ENCODE data around the gene FUCA2.

FUCA2 gene

DNA sequence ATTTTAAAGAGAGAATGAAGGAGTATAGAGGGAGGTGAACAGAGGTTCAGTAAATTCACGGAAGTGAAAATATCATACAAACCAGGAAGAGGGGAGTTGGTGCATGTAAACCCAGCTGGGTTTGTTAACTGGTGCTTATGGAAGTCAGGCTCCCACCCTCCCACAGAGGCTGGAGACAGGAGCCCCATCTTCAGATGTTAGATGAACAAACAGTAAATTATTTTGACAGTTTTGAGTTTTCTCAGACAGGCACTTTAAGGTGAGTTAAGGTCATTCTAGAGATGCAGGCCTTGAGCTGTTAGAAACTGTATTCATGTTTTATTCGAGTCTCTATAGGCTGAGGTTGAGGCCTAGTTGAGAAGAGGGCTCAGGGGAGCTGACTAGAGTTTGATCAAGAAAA is 41.8 kb upstream of the FUCA2 start:
- DNase-seq (ENCODE audit: low read depth, low spot score), result no peak
- Histone ChIP-seq H3K9ac (ENCODE audit: insufficient read length, low read depth) (no peak overlapping the region), H3K27me3 (ENCODE audit: insufficient read depth, insufficient read length) (no peaks in the 10 kb centered on the region), H3K36me3 (ENCODE audit: insufficient read depth, insufficient read length, low read length) (no peaks in the 10 kb centered on the region), H3K9me3 (ENCODE audit: insufficient read depth, low read length) (no peaks in the 10 kb centered on the region), H3K4me1 (ENCODE audit: insufficient read depth, insufficient read length) (no peaks in the 10 kb centered on the region), H3K4me3 (ENCODE audit: insufficient read length, low read depth) (no peak overlapping the region)
- TF ChIP-seq ZNF274 (IDR thresholded peaks at IDR 0.05; ENCODE audit: low read depth, low read length) (no peak), SUZ12 (IDR thresholded peaks at IDR 0.05; ENCODE audit: extremely low read depth, insufficient read depth, insufficient read length) (no peak), YY1 (IDR thresholded peaks at IDR 0.05; ENCODE audit: insufficient read depth, insufficient read length) (no peak)

DNA sequence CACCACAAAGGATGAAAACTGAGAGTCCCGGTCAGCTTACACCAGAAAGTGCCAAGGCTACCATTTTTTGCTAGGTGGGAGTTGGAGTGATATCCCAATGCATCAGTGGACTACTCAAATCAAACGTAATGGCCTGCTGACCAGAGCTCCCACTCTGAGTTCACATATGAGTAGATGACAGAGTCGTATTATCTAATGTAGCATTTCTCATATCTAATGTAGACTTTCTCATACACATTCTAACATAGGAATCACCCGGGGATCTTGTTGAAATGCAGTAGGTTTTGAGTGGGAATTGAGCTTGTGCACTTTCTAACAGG is 38.4 kb upstream of the FUCA2 start:
- Histone ChIP-seq H3K9ac (ENCODE audit: insufficient read length, low read depth) (no peak overlapping the region), H3K27me3 (ENCODE audit: insufficient read depth, insufficient read length) (no peaks in the 10 kb centered on the region), H3K9me3 (ENCODE audit: insufficient read depth, low read length) (no peaks in the 10 kb centered on the region), H3K4me3 (ENCODE audit: insufficient read length, low read depth) (no peak overlapping the region), H3K4me1 (ENCODE audit: insufficient read depth, insufficient read length) (no peaks in the 10 kb centered on the region), H3K36me3 (ENCODE audit: insufficient read depth, insufficient read length, low read length) (no peaks in the 10 kb centered on the region)
- no peak for DNase-seq (ENCODE audit: low read depth, low spot score)
- no peak for TF ChIP-seq ZNF274 (IDR thresholded peaks at IDR 0.05; ENCODE audit: low read depth, low read length)
- no peak for TF ChIP-seq YY1 (IDR thresholded peaks at IDR 0.05; ENCODE audit: insufficient read depth, insufficient read length)

GRCh38 chr6:143549221-143549948 is 37.9 kb upstream of the FUCA2 start:
- Histone ChIP-seq H3K9ac (ENCODE audit: insufficient read length, low read depth) (no peak overlapping the region), H3K9me3 (ENCODE audit: insufficient read depth, low read length) (no peaks in the 10 kb centered on the region), H3K4me3 (ENCODE audit: insufficient read length, low read depth) (no peak overlapping the region), H3K27me3 (ENCODE audit: insufficient read depth, insufficient read length) (no peaks in the 10 kb centered on the region), H3K4me1 (ENCODE audit: insufficient read depth, insufficient read length) (no peaks in the 10 kb centered on the region), H3K36me3 (ENCODE audit: insufficient read depth, insufficient read length, low read length) (no peaks in the 10 kb centered on the region)
- TF ChIP-seq YY1 (IDR thresholded peaks at IDR 0.05; ENCODE audit: insufficient read depth, insufficient read length) (no peak), SUZ12 (IDR thresholded peaks at IDR 0.05; ENCODE audit: extremely low read depth, insufficient read depth, insufficient read length) (no peak), ZNF274 (IDR thresholded peaks at IDR 0.05; ENCODE audit: low read depth, low read length) (no peak)
- DNase-seq (ENCODE audit: low read depth, low spot score), result no peak

DNA sequence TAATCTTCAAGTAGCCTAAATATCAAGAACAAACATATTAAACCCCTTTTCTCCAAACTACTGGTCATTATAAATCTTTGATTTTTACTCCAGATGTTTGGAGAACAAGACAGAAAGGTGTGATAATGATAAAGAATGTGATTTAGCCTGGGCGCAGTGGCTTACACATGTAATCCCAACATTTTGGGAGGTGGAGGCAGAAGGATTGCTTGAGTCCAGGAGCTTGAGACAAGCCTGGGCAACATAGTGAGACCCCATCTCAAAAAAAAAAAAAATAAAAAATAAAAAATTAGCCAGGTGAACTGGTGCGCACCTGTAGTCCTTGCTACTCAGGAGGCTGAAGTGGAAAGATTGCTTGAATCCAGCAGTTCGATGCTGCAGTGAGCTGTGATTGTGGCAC is 35.1 kb upstream of the FUCA2 start:
- no peaks in the 10 kb centered on the region for H3K27me3 ChIP-seq (ENCODE audit: insufficient read depth, insufficient read length)
- H3K36me3 ChIP-seq (ENCODE audit: insufficient read depth, insufficient read length, low read length), result no peaks in the 10 kb centered on the region
- no peak overlapping the region for H3K4me3 ChIP-seq (ENCODE audit: insufficient read length, low read depth)
- no peak for DNase-seq (ENCODE audit: low read depth, low spot score)
- no peak for TF ChIP-seq YY1 (IDR thresholded peaks at IDR 0.05; ENCODE audit: insufficient read depth, insufficient read length)
- TF ChIP-seq SUZ12 (IDR thresholded peaks at IDR 0.05; ENCODE audit: extremely low read depth, insufficient read depth, insufficient read length), result no peak
- no peak for TF ChIP-seq ZNF274 (IDR thresholded peaks at IDR 0.05; ENCODE audit: low read depth, low read length)
- no peak overlapping the region for H3K9ac ChIP-seq (ENCODE audit: insufficient read length, low read depth)
- no peaks in the 10 kb centered on the region for H3K4me1 ChIP-seq (ENCODE audit: insufficient read depth, insufficient read length)
- H3K9me3 ChIP-seq (ENCODE audit: insufficient read depth, low read length), result no peaks in the 10 kb centered on the region

DNA sequence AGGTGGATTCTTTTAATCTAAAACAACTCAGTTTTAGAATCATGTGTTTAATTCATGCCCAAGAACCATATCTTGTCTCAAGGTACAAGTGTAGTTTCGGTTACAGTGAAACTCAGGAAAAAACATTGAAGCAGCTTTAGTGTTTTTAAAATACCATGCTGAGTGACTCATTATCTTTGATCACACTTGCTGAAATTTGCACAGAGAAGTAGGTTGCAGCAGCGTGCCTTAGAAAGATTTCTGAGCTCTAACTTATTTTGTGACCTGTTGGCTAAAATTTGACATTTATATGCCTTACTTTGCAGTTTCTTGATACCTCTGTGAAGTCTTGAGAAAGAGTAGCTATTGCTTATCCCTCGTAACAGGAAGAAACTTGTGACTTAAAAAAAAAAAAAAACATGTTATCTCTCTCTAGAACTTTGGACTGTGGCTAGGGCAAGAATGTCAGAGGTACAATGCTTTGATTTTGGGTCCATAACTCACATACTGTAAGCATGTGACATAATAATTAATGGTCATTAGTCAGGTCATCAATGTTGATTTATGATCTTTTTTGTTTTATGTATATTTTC is 34.5 kb upstream of the FUCA2 start:
- Histone ChIP-seq H3K4me1 (ENCODE audit: insufficient read depth, insufficient read length) (no peaks in the 10 kb centered on the region), H3K4me3 (ENCODE audit: insufficient read length, low read depth) (no peak overlapping the region), H3K9ac (ENCODE audit: insufficient read length, low read depth) (no peak overlapping the region), H3K27me3 (ENCODE audit: insufficient read depth, insufficient read length) (no peaks in the 10 kb centered on the region), H3K36me3 (ENCODE audit: insufficient read depth, insufficient read length, low read length) (no peaks in the 10 kb centered on the region), H3K9me3 (ENCODE audit: insufficient read depth, low read length) (no peaks in the 10 kb centered on the region)
- TF ChIP-seq ZNF274 (IDR thresholded peaks at IDR 0.05; ENCODE audit: low read depth, low read length), result no peak
- TF ChIP-seq SUZ12 (IDR thresholded peaks at IDR 0.05; ENCODE audit: extremely low read depth, insufficient read depth, insufficient read length), result no peak
- TF ChIP-seq YY1 (IDR thresholded peaks at IDR 0.05; ENCODE audit: insufficient read depth, insufficient read length), result no peak
- DNase-seq (ENCODE audit: low read depth, low spot score), result no peak

- Histone ChIP-seq H3K9me3 (ENCODE audit: insufficient read depth, low read length) (no peaks in the 10 kb centered on the region), H3K27me3 (ENCODE audit: insufficient read depth, insufficient read length) (no peaks in the 10 kb centered on the region), H3K9ac (ENCODE audit: insufficient read length, low read depth) (no peak overlapping the region), H3K4me1 (ENCODE audit: insufficient read depth, insufficient read length) (no peaks in the 10 kb centered on the region), H3K36me3 (ENCODE audit: insufficient read depth, insufficient read length, low read length) (no peaks in the 10 kb centered on the region), H3K4me3 (ENCODE audit: insufficient read length, low read depth) (no peak overlapping the region)
- no peak for DNase-seq (ENCODE audit: low read depth, low spot score)
- TF ChIP-seq SUZ12 (IDR thresholded peaks at IDR 0.05; ENCODE audit: extremely low read depth, insufficient read depth, insufficient read length) (no peak), YY1 (IDR thresholded peaks at IDR 0.05; ENCODE audit: insufficient read depth, insufficient read length) (no peak), ZNF274 (IDR thresholded peaks at IDR 0.05; ENCODE audit: low read depth, low read length) (no peak)
These were observed 33.6 kb upstream of the FUCA2 start for GRCh38 chr6:143545165-143545564.

- DNase-seq (ENCODE audit: low read depth, low spot score), result no peak
- Histone ChIP-seq H3K9ac (ENCODE audit: insufficient read length, low read depth) (no peak overlapping the region), H3K4me1 (ENCODE audit: insufficient read depth, insufficient read length) (peaks cover 5% of the 10 kb centered on the region), H3K27me3 (ENCODE audit: insufficient read depth, insufficient read length) (no peaks in the 10 kb centered on the region), H3K9me3 (ENCODE audit: insufficient read depth, low read length) (no peaks in the 10 kb centered on the region), H3K36me3 (ENCODE audit: insufficient read depth, insufficient read length, low read length) (no peaks in the 10 kb centered on the region), H3K4me3 (ENCODE audit: insufficient read length, low read depth) (no peak overlapping the region)
- TF ChIP-seq YY1 (IDR thresholded peaks at IDR 0.05; ENCODE audit: insufficient read depth, insufficient read length) (no peak), SUZ12 (IDR thresholded peaks at IDR 0.05; ENCODE audit: extremely low read depth, insufficient read depth, insufficient read length) (no peak), ZNF274 (IDR thresholded peaks at IDR 0.05; ENCODE audit: low read depth, low read length) (no peak)
These were observed 32.6 kb upstream of the FUCA2 start for GRCh38 chr6:143544011-143544696.

Measured in NT2/D1 (cell line).